ENCODE data around the gene ILDR2.

GRCh38 chr1:166907763-166908162 lies 67.6 kb downstream of the ILDR2 start:
- TF ChIP-seq POLR2A (IDR thresholded peaks at IDR 0.05; ENCODE audit: low read depth, low read length) (no peak), POLR2AphosphoS5 (IDR thresholded peaks at IDR 0.05; ENCODE audit: low read depth, low read length) (no peak)
